Right renal cortex interstitium (tissue), 3 donors: Measurements from ENCODE around the gene PLAAT3. TPM values are rescaled to one million over a fixed set of nuclear protein-coding genes. Genes with fewer than 3 reads are reported as not detected.
"Not testable (repeated sequence)": the region's sequence is repeated elsewhere in the genome, so short reads cannot be mapped to it uniquely, and the experiment has no call there.

Experiments used
- DNase-seq, 3 donors: peaks; one replicate each; pipeline ENCODE4 v3.0.0-alpha.2; 2013; ENCODE audit warnings: low read depth in 3 of 3, low spot score in 2 of 3
- polyA plus RNA-seq, 3 donors: library from polyadenylated mRNA; unstranded; fragments of 120-200 nt; gene quantifications; one replicate each; pipeline ENCODE4 v1.2.1, GENCODE V29; 2013; ENCODE audit not compliant: insufficient read length in 3 of 3

The PLAAT3 gene
- polyA plus RNA-seq, 3 donors: 12.7 to 26.8 (median 14.8) TPM

DNA sequence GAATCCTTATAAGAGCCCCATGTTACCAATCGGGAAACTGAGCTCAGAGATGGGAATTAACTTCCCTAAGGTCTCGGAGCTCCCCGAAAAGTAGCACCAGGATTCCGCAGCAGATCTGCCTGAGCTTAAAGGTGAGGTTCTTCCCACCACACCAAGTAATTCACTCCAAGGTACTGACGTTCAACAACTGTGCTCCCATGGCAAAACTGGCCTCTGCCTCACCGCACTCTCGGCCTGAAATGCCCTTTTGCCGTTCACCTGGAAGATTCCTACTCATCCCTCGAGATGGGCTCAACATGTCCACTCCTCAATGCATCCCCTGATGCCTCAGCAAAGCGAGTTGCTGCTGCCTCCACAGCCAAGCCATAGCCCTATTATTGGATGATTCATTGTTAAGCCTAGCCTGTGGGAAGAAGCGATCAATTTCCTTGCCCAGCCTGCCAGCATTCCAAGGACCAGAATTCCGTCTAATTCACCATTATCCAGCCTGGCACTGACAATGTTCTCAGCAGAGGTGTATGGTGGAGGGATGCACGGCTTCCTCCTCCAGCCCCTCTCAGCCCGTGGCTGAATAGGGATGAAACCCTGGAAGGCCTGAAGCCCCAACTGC, 4.2 kb downstream of the PLAAT3 start:
- no peak for DNase-seq

GRCh38 chr11:63609536-63609935, 4.7 kb downstream of the PLAAT3 start:
- DNase-seq: no peak

- DNase-seq: no peak
Measured at GRCh38 chr11:63608353-63609345, 5.6 kb downstream of the PLAAT3 start.

DNA sequence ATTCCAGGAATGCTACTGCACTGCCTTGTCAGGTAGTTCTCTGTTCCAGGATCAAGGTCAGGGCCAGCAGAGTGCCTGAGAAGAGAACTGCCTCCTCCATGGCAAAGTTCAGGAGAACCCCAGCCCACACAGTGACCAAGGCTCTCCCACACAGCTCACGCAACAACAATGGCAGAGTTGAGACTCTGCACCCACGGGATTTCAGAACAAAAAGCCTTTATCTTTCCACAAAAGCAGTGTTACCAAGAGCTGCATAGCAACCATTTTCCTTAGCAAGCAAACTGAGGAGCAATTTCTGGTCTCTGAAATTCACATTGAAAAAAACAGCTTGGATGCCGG, 11.1 kb downstream of the PLAAT3 start:
- no peak for DNase-seq

DNA sequence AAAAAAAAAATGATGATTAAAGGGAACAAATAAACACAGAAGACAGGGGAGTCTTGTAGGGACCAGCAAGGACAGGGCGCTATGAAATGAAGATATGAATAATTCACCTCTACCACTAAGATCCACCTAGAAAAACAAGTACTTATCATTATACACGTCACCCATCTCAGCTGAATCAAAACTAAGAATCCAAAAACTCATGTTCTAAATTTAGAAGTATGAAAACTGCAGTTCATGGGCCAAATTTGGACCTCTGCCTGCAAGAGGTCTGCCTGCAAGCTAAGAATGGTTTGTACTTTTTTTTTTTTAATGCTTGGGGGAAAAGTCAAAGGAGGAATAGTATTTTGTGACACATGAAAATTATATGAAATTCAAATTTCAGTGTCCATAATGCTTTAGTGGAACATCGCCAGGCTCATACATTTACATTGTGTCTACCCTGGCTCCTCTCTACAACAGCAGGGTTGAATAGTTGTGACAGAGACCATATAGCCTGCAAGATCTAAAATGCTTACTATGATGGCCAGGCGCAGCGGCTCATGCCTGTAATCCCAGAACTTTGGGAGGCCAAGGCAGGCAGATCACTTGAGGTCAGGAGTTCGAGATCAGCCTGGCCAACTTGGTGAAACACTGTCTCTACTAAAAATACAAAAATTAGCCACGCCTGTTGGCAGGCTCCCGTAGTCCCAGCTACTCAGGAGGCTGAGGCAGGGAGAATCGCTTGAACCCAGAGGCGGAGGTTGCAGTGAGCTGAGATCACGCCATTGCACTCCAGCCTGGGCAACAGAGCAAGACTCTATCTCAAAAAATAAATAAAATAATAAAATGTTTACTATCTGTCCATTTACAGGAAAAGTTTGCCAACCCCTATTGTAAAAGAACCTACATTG, 11.7 kb downstream of the PLAAT3 start:
- DNase-seq: not testable (repeated sequence)

- no peak for DNase-seq
Measured at GRCh38 chr11:63599211-63600122, 14.8 kb downstream of the PLAAT3 start.

- no peak for DNase-seq
Measured at GRCh38 chr11:63598556-63598955, 15.7 kb downstream of the PLAAT3 start.

GRCh38 chr11:63595296-63595695, 18.9 kb downstream of the PLAAT3 start:
- DNase-seq: no peak

GRCh38 chr11:63592975-63593395, 21.2 kb downstream of the PLAAT3 start:
- DNase-seq: no peak

GRCh38 chr11:63590024-63590788, 24.0 kb downstream of the PLAAT3 start:
- no peak for DNase-seq

- DNase-seq: no peak
Measured at GRCh38 chr11:63589000-63589399, 25.2 kb downstream of the PLAAT3 start.

- DNase-seq: no peak
Measured at GRCh38 chr11:63586451-63587166, 27.6 kb downstream of the PLAAT3 start.

GRCh38 chr11:63583357-63583677, 30.9 kb downstream of the PLAAT3 start:
- no peak for DNase-seq

DNA sequence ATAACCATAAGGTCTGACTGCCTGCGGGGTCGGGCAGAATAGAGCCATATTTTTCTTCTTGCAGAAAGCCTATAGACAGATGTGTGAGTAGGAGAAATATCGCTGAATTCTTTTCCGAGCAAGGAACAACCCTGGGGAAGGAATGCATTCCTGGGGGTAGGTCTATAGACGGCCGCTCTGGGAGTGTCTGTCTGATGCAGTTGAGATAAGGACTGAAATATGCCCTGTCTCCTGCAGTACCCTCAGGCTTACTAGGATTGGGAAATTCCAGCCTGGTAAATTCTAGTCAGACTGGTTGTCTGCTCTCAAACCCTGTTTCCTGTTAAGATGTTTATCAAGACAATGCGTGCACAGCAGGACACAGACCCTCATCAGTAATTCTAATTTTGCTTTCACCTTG, 33.0 kb downstream of the PLAAT3 start:
- DNase-seq: not testable (repeated sequence)

DNA sequence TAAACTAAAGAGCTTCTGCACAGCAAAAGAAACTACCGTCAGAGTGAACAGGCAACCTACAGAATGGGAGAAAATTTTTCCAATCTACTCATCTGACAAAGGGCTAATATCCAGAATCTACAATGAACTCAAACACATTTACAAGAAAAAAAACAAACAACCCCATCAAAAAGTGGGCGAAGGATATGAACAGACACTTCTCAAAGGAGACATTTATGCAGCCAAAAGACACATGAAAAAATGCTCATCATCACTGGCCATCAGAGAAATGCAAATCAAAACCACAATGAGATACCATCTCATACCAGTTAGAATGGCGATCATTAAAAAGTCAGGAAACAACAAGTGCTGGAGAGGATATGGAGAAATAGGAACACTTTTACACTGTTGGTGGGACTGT, 35.4 kb downstream of the PLAAT3 start:
- not testable (repeated sequence) for DNase-seq

GRCh38 chr11:63574856-63575602, 39.2 kb downstream of the PLAAT3 start:
- no peak for DNase-seq

DNA sequence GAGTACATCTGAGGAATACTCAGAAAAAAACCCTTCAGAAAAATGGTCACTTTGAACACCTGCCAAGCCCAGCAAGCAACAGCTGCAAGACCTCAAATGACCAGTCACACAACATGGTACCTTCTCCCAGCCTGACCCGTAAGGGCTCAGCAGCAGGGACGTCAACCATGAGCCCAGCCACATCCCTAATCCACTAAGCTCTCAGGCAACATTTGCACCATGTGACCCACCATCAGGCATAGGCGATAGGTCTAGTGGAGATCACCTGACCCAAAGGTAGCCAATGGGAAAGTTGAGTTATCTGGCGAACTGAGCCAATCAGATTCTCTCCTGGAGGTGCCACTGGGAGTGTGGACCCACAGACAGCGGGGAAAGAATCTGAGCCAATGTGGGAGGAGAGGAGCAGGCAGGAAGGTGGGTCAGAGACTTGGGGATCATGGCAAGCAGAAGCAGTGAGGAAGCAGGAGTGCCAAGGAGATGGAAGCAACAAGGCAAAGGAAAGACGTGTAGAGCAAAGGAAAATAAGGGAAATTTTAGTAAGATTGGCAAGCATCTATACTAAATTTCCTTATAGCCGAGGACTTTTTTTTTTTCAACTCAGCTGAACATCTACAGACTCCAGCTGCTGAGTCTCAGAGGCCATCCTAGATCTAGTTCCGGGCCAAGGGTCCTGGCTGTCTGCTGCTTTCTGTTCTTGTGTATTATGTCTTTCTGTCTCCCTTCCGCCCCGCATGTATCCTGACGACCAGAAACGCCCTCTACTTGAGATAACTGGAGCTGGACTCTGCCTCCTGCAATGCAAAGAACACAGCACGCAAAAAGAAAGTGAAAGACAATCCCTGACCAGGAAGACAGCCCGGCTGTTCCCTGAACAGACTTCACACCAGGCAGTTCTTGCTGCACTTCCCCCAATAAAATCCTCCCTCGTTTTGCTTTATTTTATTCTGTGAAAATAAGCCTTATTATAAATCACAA, 40.1 kb downstream of the PLAAT3 start:
- peak in 2 of 3 donors; percentile 29 to 46 for DNase-seq
